ENCODE data around the gene KRT1. TPM values are rescaled to one million over a fixed set of nuclear protein-coding genes. Genes with fewer than 3 reads are reported as not detected.

The KRT1 gene
- total and polyA plus RNA-seq, 10 of the 15 experiments (the other 5 are each of a cell fraction or from before 2014, with no cell fraction given) = not detected

DNA sequence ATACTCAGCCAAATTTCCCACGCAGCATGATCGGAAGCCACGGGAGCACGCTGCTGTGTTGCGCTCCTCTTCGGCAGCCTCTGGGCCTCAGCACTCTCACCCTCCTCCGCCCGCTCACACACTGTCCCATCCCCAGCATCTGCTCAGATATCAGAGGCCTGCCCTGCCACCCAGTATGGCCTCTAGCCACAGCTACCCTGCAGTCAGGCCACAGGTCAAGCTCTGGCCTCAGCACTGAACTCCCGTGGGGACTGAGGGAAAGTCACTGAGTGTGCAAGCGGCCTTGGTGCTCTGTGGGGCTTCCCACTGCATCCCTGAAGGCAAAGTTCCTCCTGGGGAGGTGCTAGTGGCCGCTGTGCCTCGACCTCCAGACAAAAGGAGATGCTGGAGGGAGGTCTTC, 21.1 kb upstream of the KRT1 start (continued):
- TF ChIP-seq, protein P1, sequence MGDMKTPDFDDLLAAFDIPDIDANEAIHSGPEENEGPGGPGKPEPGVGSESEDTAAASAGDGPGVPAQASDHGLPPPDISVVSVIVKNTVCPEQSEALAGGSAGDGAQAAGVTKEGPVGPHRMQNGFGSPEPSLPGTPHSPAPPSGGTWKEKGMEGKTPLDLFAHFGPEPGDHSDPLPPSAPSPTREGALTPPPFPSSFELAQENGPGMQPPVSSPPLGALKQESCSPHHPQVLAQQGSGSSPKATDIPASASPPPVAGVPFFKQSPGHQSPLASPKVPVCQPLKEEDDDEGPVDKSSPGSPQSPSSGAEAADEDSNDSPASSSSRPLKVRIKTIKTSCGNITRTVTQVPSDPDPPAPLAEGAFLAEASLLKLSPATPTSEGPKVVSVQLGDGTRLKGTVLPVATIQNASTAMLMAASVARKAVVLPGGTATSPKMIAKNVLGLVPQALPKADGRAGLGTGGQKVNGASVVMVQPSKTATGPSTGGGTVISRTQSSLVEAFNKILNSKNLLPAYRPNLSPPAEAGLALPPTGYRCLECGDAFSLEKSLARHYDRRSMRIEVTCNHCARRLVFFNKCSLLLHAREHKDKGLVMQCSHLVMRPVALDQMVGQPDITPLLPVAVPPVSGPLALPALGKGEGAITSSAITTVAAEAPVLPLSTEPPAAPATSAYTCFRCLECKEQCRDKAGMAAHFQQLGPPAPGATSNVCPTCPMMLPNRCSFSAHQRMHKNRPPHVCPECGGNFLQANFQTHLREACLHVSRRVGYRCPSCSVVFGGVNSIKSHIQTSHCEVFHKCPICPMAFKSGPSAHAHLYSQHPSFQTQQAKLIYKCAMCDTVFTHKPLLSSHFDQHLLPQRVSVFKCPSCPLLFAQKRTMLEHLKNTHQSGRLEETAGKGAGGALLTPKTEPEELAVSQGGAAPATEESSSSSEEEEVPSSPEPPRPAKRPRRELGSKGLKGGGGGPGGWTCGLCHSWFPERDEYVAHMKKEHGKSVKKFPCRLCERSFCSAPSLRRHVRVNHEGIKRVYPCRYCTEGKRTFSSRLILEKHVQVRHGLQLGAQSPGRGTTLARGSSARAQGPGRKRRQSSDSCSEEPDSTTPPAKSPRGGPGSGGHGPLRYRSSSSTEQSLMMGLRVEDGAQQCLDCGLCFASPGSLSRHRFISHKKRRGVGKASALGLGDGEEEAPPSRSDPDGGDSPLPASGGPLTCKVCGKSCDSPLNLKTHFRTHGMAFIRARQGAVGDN (IDR thresholded peaks at IDR 0.05) = no peak
- TF ChIP-seq ATF7 (IDR thresholded peaks at IDR 0.05; ENCODE audit: low read depth) (no peak), MYB (IDR thresholded peaks at IDR 0.05; ENCODE audit: borderline replicate concordance, low read depth, low read length) (no peak), WRNIP1 (IDR thresholded peaks at IDR 0.05; ENCODE audit: borderline replicate concordance, low read depth, low read length) (no peak)
- TF ChIP-seq, protein P2, sequence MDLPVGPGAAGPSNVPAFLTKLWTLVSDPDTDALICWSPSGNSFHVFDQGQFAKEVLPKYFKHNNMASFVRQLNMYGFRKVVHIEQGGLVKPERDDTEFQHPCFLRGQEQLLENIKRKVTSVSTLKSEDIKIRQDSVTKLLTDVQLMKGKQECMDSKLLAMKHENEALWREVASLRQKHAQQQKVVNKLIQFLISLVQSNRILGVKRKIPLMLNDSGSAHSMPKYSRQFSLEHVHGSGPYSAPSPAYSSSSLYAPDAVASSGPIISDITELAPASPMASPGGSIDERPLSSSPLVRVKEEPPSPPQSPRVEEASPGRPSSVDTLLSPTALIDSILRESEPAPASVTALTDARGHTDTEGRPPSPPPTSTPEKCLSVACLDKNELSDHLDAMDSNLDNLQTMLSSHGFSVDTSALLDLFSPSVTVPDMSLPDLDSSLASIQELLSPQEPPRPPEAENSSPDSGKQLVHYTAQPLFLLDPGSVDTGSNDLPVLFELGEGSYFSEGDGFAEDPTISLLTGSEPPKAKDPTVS (IDR thresholded peaks at IDR 0.05; ENCODE audit: low read depth, low read length) = no peak
- TF ChIP-seq, protein P3, sequence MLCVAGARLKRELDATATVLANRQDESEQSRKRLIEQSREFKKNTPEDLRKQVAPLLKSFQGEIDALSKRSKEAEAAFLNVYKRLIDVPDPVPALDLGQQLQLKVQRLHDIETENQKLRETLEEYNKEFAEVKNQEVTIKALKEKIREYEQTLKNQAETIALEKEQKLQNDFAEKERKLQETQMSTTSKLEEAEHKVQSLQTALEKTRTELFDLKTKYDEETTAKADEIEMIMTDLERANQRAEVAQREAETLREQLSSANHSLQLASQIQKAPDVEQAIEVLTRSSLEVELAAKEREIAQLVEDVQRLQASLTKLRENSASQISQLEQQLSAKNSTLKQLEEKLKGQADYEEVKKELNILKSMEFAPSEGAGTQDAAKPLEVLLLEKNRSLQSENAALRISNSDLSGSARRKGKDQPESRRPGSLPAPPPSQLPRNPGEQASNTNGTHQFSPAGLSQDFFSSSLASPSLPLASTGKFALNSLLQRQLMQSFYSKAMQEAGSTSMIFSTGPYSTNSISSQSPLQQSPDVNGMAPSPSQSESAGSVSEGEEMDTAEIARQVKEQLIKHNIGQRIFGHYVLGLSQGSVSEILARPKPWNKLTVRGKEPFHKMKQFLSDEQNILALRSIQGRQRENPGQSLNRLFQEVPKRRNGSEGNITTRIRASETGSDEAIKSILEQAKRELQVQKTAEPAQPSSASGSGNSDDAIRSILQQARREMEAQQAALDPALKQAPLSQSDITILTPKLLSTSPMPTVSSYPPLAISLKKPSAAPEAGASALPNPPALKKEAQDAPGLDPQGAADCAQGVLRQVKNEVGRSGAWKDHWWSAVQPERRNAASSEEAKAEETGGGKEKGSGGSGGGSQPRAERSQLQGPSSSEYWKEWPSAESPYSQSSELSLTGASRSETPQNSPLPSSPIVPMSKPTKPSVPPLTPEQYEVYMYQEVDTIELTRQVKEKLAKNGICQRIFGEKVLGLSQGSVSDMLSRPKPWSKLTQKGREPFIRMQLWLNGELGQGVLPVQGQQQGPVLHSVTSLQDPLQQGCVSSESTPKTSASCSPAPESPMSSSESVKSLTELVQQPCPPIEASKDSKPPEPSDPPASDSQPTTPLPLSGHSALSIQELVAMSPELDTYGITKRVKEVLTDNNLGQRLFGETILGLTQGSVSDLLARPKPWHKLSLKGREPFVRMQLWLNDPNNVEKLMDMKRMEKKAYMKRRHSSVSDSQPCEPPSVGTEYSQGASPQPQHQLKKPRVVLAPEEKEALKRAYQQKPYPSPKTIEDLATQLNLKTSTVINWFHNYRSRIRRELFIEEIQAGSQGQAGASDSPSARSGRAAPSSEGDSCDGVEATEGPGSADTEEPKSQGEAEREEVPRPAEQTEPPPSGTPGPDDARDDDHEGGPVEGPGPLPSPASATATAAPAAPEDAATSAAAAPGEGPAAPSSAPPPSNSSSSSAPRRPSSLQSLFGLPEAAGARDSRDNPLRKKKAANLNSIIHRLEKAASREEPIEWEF (IDR thresholded peaks at IDR 0.05; ENCODE audit: insufficient replicate concordance, low read depth, low read length) = no peak

All from GM12878 (cell line).